Measurements from ENCODE around the gene CEMIP.

GRCh38 chr15:80891006-80891405 lies 111.8 kb downstream of the CEMIP start:
- TF ChIP-seq EZH2phosphoT487 (IDR thresholded peaks at IDR 0.05) (no peak), CTCF (IDR thresholded peaks at IDR 0.05) (no peak), EZH2 (IDR thresholded peaks at IDR 0.05) (no peak)

Measured in neural progenitor cell (in vitro differentiated cells).